Fibroblast of lung (primary cell): ENCODE data around the gene AEN. TPM values are rescaled to one million over a fixed set of nuclear protein-coding genes. Genes with fewer than 3 reads are reported as not detected.
A peak's percentile ranks its signal among the peaks of the same experiment; 100 is the strongest.

Experiments
- DNase-seq, 2 donors: peaks; one replicate each; pipeline versions ENCODE4 v3.0.0 to v3.0.0-alpha.2; 2010; ENCODE audit warnings: low read depth in 2 of 2
- H2AFZ ChIP-seq: 2 replicates; pipeline ENCODE4 v1.5.1; 2012; ENCODE audit warnings: low read length, control low read depth, inconsistent platforms
- H3K27ac ChIP-seq: 2 replicates; pipeline ENCODE4 v1.5.1; 2011; ENCODE audit warnings: low read length, control low read depth; ENCODE audit not compliant: insufficient read depth
- H3K27me3 ChIP-seq: 2 replicates; pipeline ENCODE4 v1.5.1; 2011; ENCODE audit warnings: mild to moderate bottlenecking, low read length; ENCODE audit not compliant: control insufficient read depth, insufficient read depth
- H3K36me3 ChIP-seq: 2 replicates; pipeline ENCODE4 v1.5.1; 2011; ENCODE audit warnings: low read length; ENCODE audit not compliant: control insufficient read depth, insufficient read depth
- H3K4me1 ChIP-seq: 2 replicates; pipeline ENCODE4 v1.5.1; 2011; ENCODE audit warnings: low read length; ENCODE audit not compliant: control insufficient read depth, insufficient read depth; ENCODE audit errors: extremely low read depth
- H3K4me2 ChIP-seq: 2 replicates; pipeline ENCODE4 v1.5.1; 2011; ENCODE audit warnings: low read length, control low read depth; ENCODE audit not compliant: insufficient read depth; ENCODE audit errors: extremely low read depth
- H3K4me3 ChIP-seq, 4 experiments: fragments of 200-600 bp in 1 of 4; sonication (generic) in 1 of 4; replicated peaks in 1 of 4; 2 replicates each; pipeline ENCODE4 v1.5.1; 2011 to 2016; ENCODE audit warnings: low read length in 4 of 4, low read depth in 3 of 4, mild to moderate bottlenecking in 3 of 4, control low read depth in 2 of 4, inconsistent platforms in 1 of 4, mixed read lengths in 1 of 4; ENCODE audit not compliant: insufficient read depth in 1 of 4; ENCODE audit errors: control extremely low read depth in 1 of 4
- H3K79me2 ChIP-seq: 2 replicates; pipeline ENCODE4 v1.5.1; 2012; ENCODE audit warnings: mild to moderate bottlenecking, low read length, inconsistent platforms; ENCODE audit not compliant: control insufficient read depth, insufficient read depth
- H3K9ac ChIP-seq: 2 replicates; pipeline ENCODE4 v1.5.1; 2011; ENCODE audit warnings: mild to moderate bottlenecking, low read length, control low read depth; ENCODE audit not compliant: insufficient read depth
- H3K9me3 ChIP-seq: 2 replicates; pipeline ENCODE4 v1.5.1; 2012; ENCODE audit warnings: low read depth, low read length; ENCODE audit not compliant: control insufficient read depth, insufficient read depth
- H4K20me1 ChIP-seq: 2 replicates; pipeline ENCODE4 v1.5.1; 2011; ENCODE audit warnings: low read length; ENCODE audit not compliant: control insufficient read depth, insufficient read depth; ENCODE audit errors: extremely low read depth
- CTCF ChIP-seq, 2 donors: IDR thresholded peaks in 1 of 2; conservative IDR thresholded peaks in 1 of 2; 1 replicate in 1 of 2; 2 replicates in 1 of 2; pipeline ENCODE4 v1.5.1; 2011 to 2012; ENCODE audit warnings: low read length in 2 of 2, control low read depth in 1 of 2, inconsistent platforms in 1 of 2, low read depth in 1 of 2, mild to moderate bottlenecking in 1 of 2
- EZH2 ChIP-seq: IDR thresholded peaks from 2 replicates; pipeline ENCODE4 v1.5.1; 2012; ENCODE audit warnings: low read length, control low read depth, mild to moderate bottlenecking; ENCODE audit errors: missing control alignments
- polyA plus RNA-seq, 2 donors: library from polyadenylated mRNA; depleted of rRNA in 1 of 2; stranded (reverse) in 1 of 2; unstranded in 1 of 2; fragments of >200 nt; gene quantifications; 2 replicates each; pipeline ENCODE4 v1.2.1, GENCODE V29; 2011 to 2012; ENCODE audit warnings: missing spikeins in 1 of 2
- total RNA-seq: library from RNA; depleted of rRNA; stranded (reverse); fragments of >200 nt; gene quantifications from 2 replicates; pipeline ENCODE4 v1.2.1, GENCODE V29; 2014

Gene AEN
- total and polyA plus RNA-seq, 2 donors (not counting 1 experiment from before 2014, with no cell fraction given) = 18.5 to 83.7 TPM

GRCh38 chr15:88646951-88647350, 25.8 kb downstream of the AEN start:
- no peak overlapping the region for H3K4me2 ChIP-seq
- no peaks in the 10 kb centered on the region for H3K27me3 ChIP-seq
- H3K4me1 ChIP-seq = peaks cover 9% of the 10 kb centered on the region
- no peaks in the 10 kb centered on the region for H3K9me3 ChIP-seq
- no peaks in the 10 kb centered on the region for H3K36me3 ChIP-seq
- H4K20me1 ChIP-seq = no peaks in the 10 kb centered on the region
- H3K79me2 ChIP-seq = no peaks in the 10 kb centered on the region
- no peak overlapping the region for H3K27ac ChIP-seq
- no peak overlapping the region for H2AFZ ChIP-seq
- no peak overlapping the region for H3K9ac ChIP-seq
- TF ChIP-seq CTCF (conservative IDR thresholded peaks at IDR 0.05 in 1 of 2, IDR thresholded peaks at IDR 0.05 in 1 of 2; ENCODE audit: low read depth in 1 of 2, low read length in 2 of 2) = no peak
- no peak for DNase-seq
- no peak overlapping the region for H3K4me3 ChIP-seq

- H2AFZ ChIP-seq = no peak overlapping the region
- no peaks in the 10 kb centered on the region for H3K9me3 ChIP-seq
- peaks cover 9% of the 10 kb centered on the region for H3K4me1 ChIP-seq
- H3K4me3 ChIP-seq = no peak overlapping the region
- H3K36me3 ChIP-seq = no peaks in the 10 kb centered on the region
- no peak for DNase-seq
- H3K4me2 ChIP-seq = no peak overlapping the region
- no peaks in the 10 kb centered on the region for H3K79me2 ChIP-seq
- no peak overlapping the region for H3K9ac ChIP-seq
- TF ChIP-seq CTCF (conservative IDR thresholded peaks at IDR 0.05 in 1 of 2, IDR thresholded peaks at IDR 0.05 in 1 of 2; ENCODE audit: low read depth in 1 of 2, low read length in 2 of 2) (no peak), EZH2 (no peak)
- H3K27me3 ChIP-seq = no peaks in the 10 kb centered on the region
- no peak overlapping the region for H3K27ac ChIP-seq
- H4K20me1 ChIP-seq = no peaks in the 10 kb centered on the region
Measured at GRCh38 chr15:88647351-88648105, 26.4 kb downstream of the AEN start.

- DNase-seq = peak; percentile 17 to 22
- no peak overlapping the region for H2AFZ ChIP-seq
Measured at GRCh38 chr15:88648357-88649214, 27.4 kb downstream of the AEN start.

More at GRCh38 chr15:88648357-88649214, 27.4 kb downstream of the AEN start:
- H3K9me3 ChIP-seq = no peaks in the 10 kb centered on the region
- H3K27me3 ChIP-seq = no peaks in the 10 kb centered on the region
- H4K20me1 ChIP-seq = no peaks in the 10 kb centered on the region
- no peak for TF ChIP-seq CTCF (conservative IDR thresholded peaks at IDR 0.05 in 1 of 2, IDR thresholded peaks at IDR 0.05 in 1 of 2; ENCODE audit: low read depth in 1 of 2, low read length in 2 of 2)
- no peak for TF ChIP-seq EZH2
- H3K4me2 ChIP-seq = no peak overlapping the region
- no peaks in the 10 kb centered on the region for H3K79me2 ChIP-seq
- H3K4me3 ChIP-seq = no peak overlapping the region
- peaks cover 9% of the 10 kb centered on the region for H3K4me1 ChIP-seq
- peak overlapping the region; percentile 88 for H3K27ac ChIP-seq
- H3K36me3 ChIP-seq = no peaks in the 10 kb centered on the region
- H3K9ac ChIP-seq = peak overlapping the region; percentile 44
